Left renal pelvis (tissue), 4 donors: ENCODE measurements around the gene PCGF5. TPM values are rescaled to one million over a fixed set of nuclear protein-coding genes. Genes with fewer than 3 reads are reported as not detected.
"Not testable (repeated sequence)": the region's sequence is repeated elsewhere in the genome, so short reads cannot be mapped to it uniquely, and the experiment has no call there.

Experiments used
- DNase-seq, 4 donors: peaks; one replicate each; pipeline ENCODE4 v3.0.0-alpha.2; 2013; ENCODE audit warnings: low read depth in 4 of 4, low spot score in 3 of 4
- polyA plus RNA-seq, 4 donors: library from polyadenylated mRNA; unstranded; fragments of 120-200 nt; gene quantifications; one replicate each; pipeline ENCODE4 v1.2.1, GENCODE V29; 2013; ENCODE audit not compliant: insufficient read length in 4 of 4

The PCGF5 gene
- polyA plus RNA-seq, 4 donors: 23.9 to 39.5 (median 29.8) TPM

GRCh38 chr10:91271886-91272285 is 51.4 kb downstream of the PCGF5 start:
- no peak for DNase-seq

- DNase-seq: no peak
These were observed 64.1 kb downstream of the PCGF5 start for GRCh38 chr10:91284486-91285090.

GRCh38 chr10:91286572-91286971 is 66.1 kb downstream of the PCGF5 start:
- no peak for DNase-seq

GRCh38 chr10:91287276-91287675 is 66.8 kb downstream of the PCGF5 start:
- no peak for DNase-seq

GRCh38 chr10:91287912-91288311 is 67.4 kb downstream of the PCGF5 start:
- no peak for DNase-seq

GRCh38 chr10:91289305-91289704 is 68.8 kb downstream of the PCGF5 start:
- no peak for DNase-seq

GRCh38 chr10:91290607-91291006 is 70.1 kb downstream of the PCGF5 start:
- DNase-seq: no peak

- no peak for DNase-seq
These were observed 73.9 kb downstream of the PCGF5 start for GRCh38 chr10:91294134-91294906.

GRCh38 chr10:91295346-91295745 is 74.9 kb downstream of the PCGF5 start:
- no peak for DNase-seq

GRCh38 chr10:91296471-91296870 is 76.0 kb downstream of the PCGF5 start:
- no peak for DNase-seq

GRCh38 chr10:91298224-91298871 is 77.9 kb downstream of the PCGF5 start:
- DNase-seq: peak; percentile 44 to 68 (median 56)

GRCh38 chr10:91299999-91300575 is 79.6 kb downstream of the PCGF5 start:
- no peak for DNase-seq

GRCh38 chr10:91302946-91303345 is 82.5 kb downstream of the PCGF5 start:
- DNase-seq: not testable (repeated sequence)

GRCh38 chr10:91305979-91306378 is 85.5 kb downstream of the PCGF5 start:
- DNase-seq: not testable (repeated sequence)

GRCh38 chr10:91307489-91307888 is 87.0 kb downstream of the PCGF5 start:
- DNase-seq: no peak

GRCh38 chr10:91309711-91310110 is 89.2 kb downstream of the PCGF5 start:
- DNase-seq: no peak

- no peak for DNase-seq
These were observed 91.3 kb downstream of the PCGF5 start for GRCh38 chr10:91311601-91312381.

GRCh38 chr10:91312382-91312733 is 91.9 kb downstream of the PCGF5 start:
- no peak for DNase-seq

- DNase-seq: no peak
These were observed 93.5 kb downstream of the PCGF5 start for GRCh38 chr10:91313796-91314485.

GRCh38 chr10:91316486-91316885 is 96.0 kb downstream of the PCGF5 start:
- no peak for DNase-seq
